ENCODE measurements around the gene HARBI1.

- no peak for TF ChIP-seq CTCF (conservative IDR thresholded peaks at IDR 0.05; ENCODE audit: low read length)
- TF ChIP-seq EZH2phosphoT487 (IDR thresholded peaks at IDR 0.05; ENCODE audit: borderline replicate concordance): no peak
Observed at GRCh38 chr11:46630237-46630636, 13.2 kb upstream of the HARBI1 start.
